ENCODE results near the gene LRGUK. TPM values are rescaled to one million over a fixed set of nuclear protein-coding genes. Genes with fewer than 3 reads are reported as not detected.

The LRGUK gene
- total RNA-seq, 1 experiment from 2014 or later: 1.5 TPM

GRCh38 chr7:134246761-134247160 is 119.6 kb downstream of the LRGUK start:
- H4K20me1 ChIP-seq (ENCODE audit: control insufficient read depth, insufficient read depth, insufficient read length): no peaks in the 10 kb centered on the region
- H2BK120ac ChIP-seq (ENCODE audit: low read depth, low read length, poor library complexity, severe bottlenecking): no peak overlapping the region
- H3K9me3 Mint-ChIP-seq: peaks cover 11 to 12% of the 10 kb centered on the region in 2 experiments
- H3K18ac ChIP-seq (ENCODE audit: insufficient read length, low read depth, low read length): no peak overlapping the region
- no peak overlapping the region for H3K27ac ChIP-seq (ENCODE audit: insufficient read length, low read depth, low read length)
- no peak overlapping the region for H2BK12ac ChIP-seq (ENCODE audit: insufficient read length, low read depth, low read length)
- peaks cover 0 to 2% (median 1%) of the 10 kb centered on the region in 3 experiments; a peak in 3 of 7 replicates for H3K36me3 Mint-ChIP-seq (ENCODE audit: insufficient read depth in 1 of 3, low read depth in 3 of 3)
- WGBS (ENCODE audit: extremely low coverage, insufficient read length, low lambda C conversion rate): no CpG with 5 or more reads among the region's 2 CpGs
- H3K14ac ChIP-seq (ENCODE audit: insufficient read depth, low read length): no peak overlapping the region
- H2BK5ac ChIP-seq (ENCODE audit: insufficient read length, low read length): no peak overlapping the region
- H3K27me3 Mint-ChIP-seq (ENCODE audit: low read depth): peaks cover 3% of the 10 kb centered on the region
- no peak overlapping the region for H2BK15ac ChIP-seq (ENCODE audit: low read depth, low read length)
- H3K79me1 ChIP-seq (ENCODE audit: insufficient read depth, low read depth, low read length, poor library complexity, severe bottlenecking): no peaks in the 10 kb centered on the region
- no peaks in the 10 kb centered on the region for H3K23me2 ChIP-seq (ENCODE audit: insufficient read length, low read depth, low read length, poor library complexity, severe bottlenecking)
- H3K27me3 ChIP-seq (ENCODE audit: insufficient read depth, low read length): no peaks in the 10 kb centered on the region
- H3K4me2 ChIP-seq (ENCODE audit: insufficient read depth, insufficient read length, low read length): no peak overlapping the region
- H3K9ac ChIP-seq (ENCODE audit: extremely low read depth, insufficient read length, low read length): no peak overlapping the region
- H3K4me3 Mint-ChIP-seq: no peak overlapping the region
- H4K91ac ChIP-seq (ENCODE audit: insufficient read length, low read depth, low read length): no peak overlapping the region
- H3K27ac Mint-ChIP-seq: no peak overlapping the region
- no peak overlapping the region for H4K5ac ChIP-seq (ENCODE audit: insufficient read length, low read depth, low read length)
- H3K9me3 ChIP-seq (ENCODE audit: control insufficient read depth, low read depth, low read length): no peaks in the 10 kb centered on the region
- H3K79me2 ChIP-seq (ENCODE audit: insufficient read depth, low read length): no peaks in the 10 kb centered on the region
- H3K56ac ChIP-seq (ENCODE audit: insufficient read length, low read depth, low read length): no peak overlapping the region
- H2BK20ac ChIP-seq (ENCODE audit: low read depth, low read length, poor library complexity, severe bottlenecking): no peak overlapping the region
- H2AK5ac ChIP-seq (ENCODE audit: insufficient read length, low read length): no peak overlapping the region
- no peak overlapping the region for H3K23ac ChIP-seq (ENCODE audit: insufficient read length, low read depth, low read length)
- no peak for DNase-seq
- no peak overlapping the region for H3T11ph ChIP-seq (ENCODE audit: low read length)
- no peaks in the 10 kb centered on the region for H3K4me1 ChIP-seq (ENCODE audit: insufficient read depth, low read length)
- TF ChIP-seq CTCF (conservative IDR thresholded peaks at IDR 0.05): no peak
- no peaks in the 10 kb centered on the region; a peak in 1 of 4 replicates for H3K4me1 Mint-ChIP-seq
- no peak overlapping the region for H4K8ac ChIP-seq (replicated peaks; ENCODE audit: insufficient read length, low read depth, low read length)
- H3K4ac ChIP-seq (ENCODE audit: low read depth, low read length): no peak overlapping the region
- H2AFZ ChIP-seq (ENCODE audit: low read length): no peak overlapping the region
